Stimulated activated CD4-positive, alpha-beta T cell treated with anti-CD3 and anti-CD28 coated beads, Interleukin-12 subunit alpha, Interleukin-12 subunit beta, amount 100 ng/mL, for 4 hours (primary cell): Measurements from ENCODE around the gene TRPM6.

Source experiments
- DNase-seq: peaks from one replicate; pipeline ENCODE4 v3.0.0-alpha.2; 2020

TRPM6 gene

DNA sequence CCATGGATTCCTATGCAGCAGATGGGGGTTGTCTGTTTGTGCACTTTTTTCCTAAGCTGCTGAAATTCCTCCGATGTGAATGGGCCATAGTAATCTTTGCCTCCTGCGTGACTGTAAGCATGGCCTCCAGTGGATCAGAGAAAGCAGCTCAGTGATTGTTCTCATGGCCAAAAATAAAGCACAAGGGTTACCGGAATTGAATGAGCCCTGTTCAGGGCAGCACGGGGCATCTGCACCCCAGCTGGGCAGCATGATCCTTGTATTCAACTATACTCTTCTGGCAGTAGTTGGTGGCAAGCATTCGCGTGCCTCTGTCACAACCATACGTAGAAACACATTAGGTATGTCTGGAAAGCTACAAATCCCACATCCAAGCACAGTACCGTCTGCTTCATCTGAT is 196.7 kb downstream of the TRPM6 start:
- DNase-seq: no peak

DNA sequence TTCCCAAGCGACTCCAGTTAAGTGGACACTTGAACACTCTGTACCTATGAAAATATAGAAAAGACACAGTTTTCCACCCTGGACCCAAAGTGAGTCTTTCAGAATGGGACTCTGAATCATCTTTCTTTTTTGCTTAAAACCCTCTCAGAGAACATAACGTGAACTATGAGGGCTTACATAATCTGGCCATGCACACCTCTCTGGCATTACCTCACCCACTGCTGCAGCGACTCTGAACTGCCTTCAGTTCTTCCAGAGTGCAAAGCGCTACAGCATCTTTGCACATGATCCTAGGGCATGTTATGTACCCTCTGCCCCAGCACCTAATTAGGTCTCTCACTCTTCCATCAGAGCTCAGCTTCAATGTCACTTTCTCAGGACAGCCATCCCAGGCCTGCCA is 204.4 kb downstream of the TRPM6 start:
- no peak for DNase-seq

DNA sequence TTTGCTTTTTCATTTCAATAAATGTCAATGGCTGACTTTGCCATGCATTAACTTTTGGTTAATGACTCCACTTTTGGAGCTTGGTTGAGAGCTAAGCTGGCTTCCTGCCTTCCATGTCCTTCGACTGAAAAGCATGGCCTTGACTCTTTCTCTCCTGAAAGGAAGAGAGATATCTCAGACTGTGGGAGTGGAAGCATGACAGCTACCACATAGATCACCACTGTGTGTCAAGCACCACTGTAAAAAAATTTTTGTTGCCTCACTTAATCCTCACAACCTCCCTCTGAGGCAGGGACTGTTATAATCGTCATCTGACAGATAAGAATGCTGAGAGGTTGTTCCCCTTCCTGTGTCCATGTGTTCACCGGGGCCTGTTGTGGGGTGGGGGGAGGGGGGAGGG is 205.8 kb downstream of the TRPM6 start:
- no peak for DNase-seq

DNA sequence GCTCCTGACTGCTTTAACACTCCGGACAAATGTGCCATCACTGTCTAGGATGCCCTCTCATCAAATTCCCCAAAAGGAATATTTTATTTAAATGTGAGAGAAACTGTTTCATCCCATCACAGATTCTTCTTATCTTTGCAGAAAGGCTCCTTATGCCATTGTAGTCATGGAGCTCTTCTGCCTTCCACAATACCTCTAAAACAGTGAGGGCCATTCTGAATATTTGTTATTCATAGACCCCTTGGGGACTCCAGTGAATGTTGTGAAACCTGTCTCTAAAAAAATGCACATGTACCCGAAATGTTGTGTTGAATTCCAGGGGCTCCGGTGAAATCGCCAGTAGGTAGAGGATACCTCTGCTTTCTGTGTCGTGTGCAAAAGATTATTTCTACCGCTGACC is 213.6 kb downstream of the TRPM6 start:
- no peak for DNase-seq
